ENCODE measurements around the gene MXRA8. TPM values are rescaled to one million over a fixed set of nuclear protein-coding genes. Genes with fewer than 3 reads are reported as not detected.

MXRA8 gene
- total and polyA plus RNA-seq, 7 experiments from 2014 or later, result 0.39 to 2.2 (median 0.86) TPM

DNA sequence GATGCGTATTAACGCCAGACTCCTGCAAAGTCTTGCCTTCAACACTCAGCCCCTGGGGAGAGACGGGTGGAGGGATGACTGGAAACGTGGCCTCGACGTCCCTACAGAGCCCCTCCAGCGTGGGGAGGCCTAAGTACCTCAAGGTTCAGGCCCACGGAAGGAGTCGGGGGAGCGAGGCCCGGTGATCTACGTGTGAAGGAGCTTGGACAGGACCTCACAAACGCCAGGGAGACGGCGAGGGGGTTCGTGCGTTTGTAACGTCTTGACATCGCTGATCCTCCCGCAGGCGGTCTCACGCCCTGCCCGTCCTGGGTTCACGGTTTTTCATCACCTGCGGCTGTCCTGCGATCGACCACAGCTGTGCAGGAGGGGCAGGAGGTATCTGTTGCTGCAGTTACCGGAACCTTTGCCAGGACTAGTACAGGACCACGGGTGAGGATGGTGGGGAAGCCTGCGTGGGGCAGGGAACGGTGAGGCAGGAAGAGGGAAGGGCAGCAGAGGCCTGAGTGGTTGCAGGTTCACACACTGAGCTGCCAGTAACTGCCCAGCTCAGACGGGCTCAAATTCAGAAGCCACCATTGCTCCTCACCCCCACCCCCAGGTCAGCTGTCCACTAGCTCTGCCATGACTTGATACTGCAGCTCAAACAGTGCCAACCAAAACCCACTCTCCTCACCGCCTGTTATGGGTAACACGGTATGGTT lies 41.7 kb upstream of the MXRA8 start:
- Mint-ChIP-seq H3K27ac (peak overlapping the region; percentile 78 to 93 (median 89)), H3K36me3 (peaks cover 0 to 28% (median 18%) of the 10 kb centered on the region in 5 donors), H3K27me3 (no peaks in the 10 kb centered on the region), H3K9me3 (peaks cover 0 to 2% (median 0%) of the 10 kb centered on the region in 11 donors), H3K4me3 (peak overlapping the region; percentile 85 to 94 (median 90)), H3K4me1 (peaks cover 18 to 61% (median 41%) of the 10 kb centered on the region in 7 donors)
- Histone ChIP-seq H3K9me3 (ENCODE audit: control insufficient read depth in 2 of 3, low read length in 3 of 3) (no peaks in the 10 kb centered on the region), H3K36me3 (ENCODE audit: control insufficient read depth in 2 of 3, insufficient read depth in 3 of 3, low read length in 3 of 3) (peaks cover 11 to 63% (median 19%) of the 10 kb centered on the region in 3 experiments), H3K27me3 (ENCODE audit: control insufficient read depth in 2 of 2, insufficient read depth in 2 of 2, low read length in 2 of 2) (no peaks in the 10 kb centered on the region), H3K4me1 (ENCODE audit: control insufficient read depth in 2 of 2, insufficient read depth in 2 of 2, low read length in 2 of 2) (peaks cover 20 to 23% of the 10 kb centered on the region in 2 donors), H3K4me3 (ENCODE audit: low read length) (peak overlapping the region; percentile 99), H3K27ac (ENCODE audit: low read depth, low read length) (peak overlapping the region; percentile 87)
- ChIA-PET CTCF (interaction anchor here (1.2 to 2.2 kb wide), 2 partner anchors 12 to 28 kb away, joined by 3 to 7 read pairs; no protein-coding TSS in a partner anchor), POLR2A (interaction anchor here (0.7 to 9.8 kb wide), 11 partner anchors 8 to 214 kb away, joined by 3 to 80 read pairs (median 6); partner anchors contain the start of genes AURKAIP1, MRPL20 and UBE2J2)
- DNase-seq (peak in 3 of 9 donors; percentile 14 to 31 (median 20)), ATAC-seq (no peak)
- intact Hi-C loops (cut with micrococcal nuclease), result loop anchor here (1.0 to 10.0 kb wide), 11 partner anchors 7 to 284 kb away; partner anchors contain the start of genes AURKAIP1 (in 2 of the 2), ATAD3A (in 1 of the 2), ATAD3B (in 1 of the 2) and C1orf159 (in 1 of the 2)

DNA sequence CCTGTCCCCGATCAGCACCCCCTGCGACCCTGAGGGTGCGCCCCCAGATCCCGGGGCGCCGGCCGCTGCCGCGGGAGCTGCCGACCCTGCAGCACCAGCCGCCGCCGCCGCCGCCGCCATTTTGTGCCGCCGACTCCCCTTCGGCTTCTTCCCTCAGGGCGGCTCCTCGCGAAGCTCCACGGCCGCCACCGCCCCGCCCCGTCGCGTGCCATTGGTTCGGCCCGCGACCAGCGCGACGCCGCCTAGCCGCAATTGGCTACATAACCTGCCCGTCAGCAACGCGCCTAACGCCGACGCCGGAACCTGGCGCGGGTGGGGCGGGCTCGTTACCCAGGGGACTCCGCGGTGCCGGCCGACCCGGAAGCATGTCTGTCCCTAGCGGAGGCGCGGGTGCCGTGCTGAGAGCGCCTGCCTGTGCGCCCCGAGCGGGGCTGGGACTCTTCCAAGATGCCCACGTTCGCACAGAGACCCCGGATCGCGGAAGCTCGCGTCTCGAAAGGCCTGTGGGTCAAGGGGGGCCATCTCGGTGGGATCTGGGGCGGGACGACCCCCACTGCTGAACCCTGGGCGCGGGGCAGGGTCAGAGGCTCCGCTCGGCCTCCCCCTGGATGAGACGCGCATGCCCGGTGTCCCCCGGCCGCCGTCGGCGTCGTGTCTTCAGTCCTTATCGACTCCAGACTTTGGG lies 41.0 kb upstream of the MXRA8 start, which contains the start of gene CCNL2:
Gene CCNL2, minus strand, starts transcription at position 149 of the 685 bp plus-strand sequence. Its CDS starts 29 bp downstream, at position 120.
- peak within 1 kb of the TSS; percentile 85 to 94 (median 90) for H3K4me3 Mint-ChIP-seq
- intact Hi-C loops (cut with micrococcal nuclease), result loop anchor here (1.0 to 2.0 kb wide), 10 partner anchors 8 to 283 kb away; partner anchors contain the start of genes AURKAIP1 (in 2 of the 2), ATAD3A (in 1 of the 2), ATAD3B (in 1 of the 2) and C1orf159 (in 1 of the 2)
- Histone ChIP-seq H3K27ac (ENCODE audit: low read depth, low read length) (peak within 1 kb of the TSS; percentile 91), H3K4me3 (ENCODE audit: low read length) (peak within 1 kb of the TSS; percentile 99), H3K27me3 (ENCODE audit: control insufficient read depth in 2 of 2, insufficient read depth in 2 of 2, low read length in 2 of 2) (no peaks in the 10 kb centered on the region), H3K36me3 (ENCODE audit: control insufficient read depth in 2 of 3, insufficient read depth in 3 of 3, low read length in 3 of 3) (peaks cover 8 to 59% (median 18%) of the 10 kb centered on the region in 3 experiments), H3K4me1 (ENCODE audit: control insufficient read depth in 2 of 2, insufficient read depth in 2 of 2, low read length in 2 of 2) (peaks cover 20 to 23% of the 10 kb centered on the region in 2 donors), H3K9me3 (ENCODE audit: control insufficient read depth in 2 of 3, low read length in 3 of 3) (no peaks in the 10 kb centered on the region)
- ATAC-seq, result peak; percentile 97
- H3K27me3 Mint-ChIP-seq, result no peaks in the 10 kb centered on the region
- peak within 1 kb of the TSS; percentile 78 to 93 (median 89) for H3K27ac Mint-ChIP-seq
- POLR2A ChIA-PET, result interaction anchor here (0.7 to 9.8 kb wide), 13 partner anchors 8 to 302 kb away, joined by 3 to 80 read pairs (median 5); partner anchors contain the start of genes ACAP3, AURKAIP1, MRPL20 and UBE2J2
- H3K4me1 Mint-ChIP-seq, result peaks cover 22 to 65% (median 43%) of the 10 kb centered on the region in 7 donors
- H3K9me3 Mint-ChIP-seq, result peaks cover 0 to 2% (median 0%) of the 10 kb centered on the region in 11 donors
- peaks cover 0 to 30% (median 20%) of the 10 kb centered on the region in 5 donors for H3K36me3 Mint-ChIP-seq
- CTCF ChIA-PET, result interaction anchor here (1.0 to 2.2 kb wide), 3 partner anchors 12 to 27 kb away, joined by 3 to 7 read pairs (median 5); no protein-coding TSS in a partner anchor
- DNase-seq, result peak; percentile 98 to 99 (median 99)

DNA sequence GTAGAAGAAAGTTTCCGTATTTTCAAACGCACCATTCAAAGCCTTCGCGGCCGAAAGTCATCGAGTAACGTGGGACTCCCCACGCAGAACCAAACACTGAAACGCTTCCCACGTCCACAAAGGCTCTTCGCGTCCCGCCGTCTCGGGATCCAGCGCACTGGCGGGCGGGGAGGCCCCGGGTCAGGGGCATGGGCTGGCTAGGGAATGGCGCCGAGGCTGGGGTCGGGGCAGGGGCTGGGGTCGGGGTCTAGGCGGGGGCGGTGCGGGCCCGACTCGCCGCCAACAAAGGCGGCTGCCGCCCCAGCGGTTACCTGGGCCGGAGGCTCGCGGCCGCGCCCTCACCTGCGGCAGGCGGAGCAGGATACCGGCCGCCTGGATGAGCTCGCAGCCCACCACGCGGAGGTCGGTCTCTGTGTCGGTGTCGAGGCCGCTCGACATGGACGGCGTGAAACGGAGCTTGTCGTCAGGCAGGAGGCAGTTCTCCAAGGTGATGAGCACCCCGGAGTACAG lies 40.4 kb upstream of the MXRA8 start:
- no peaks in the 10 kb centered on the region for H3K27me3 Mint-ChIP-seq
- H3K4me3 ChIP-seq (ENCODE audit: low read length), result peak overlapping the region; percentile 82
- H3K36me3 ChIP-seq (ENCODE audit: control insufficient read depth in 2 of 3, insufficient read depth in 3 of 3, low read length in 3 of 3), result peaks cover 13 to 61% (median 24%) of the 10 kb centered on the region in 3 experiments
- H3K4me3 Mint-ChIP-seq, result peak overlapping the region; percentile 85 to 94 (median 90)
- H3K36me3 Mint-ChIP-seq, result peaks cover 0 to 32% (median 20%) of the 10 kb centered on the region in 5 donors
- intact Hi-C loops (cut with micrococcal nuclease), result loop anchor here (1.0 to 2.0 kb wide), 10 partner anchors 9 to 282 kb away; partner anchors contain the start of genes AURKAIP1 (in 2 of the 2), ATAD3A (in 1 of the 2), ATAD3B (in 1 of the 2) and C1orf159 (in 1 of the 2)
- peaks cover 20 to 23% of the 10 kb centered on the region in 2 donors for H3K4me1 ChIP-seq (ENCODE audit: control insufficient read depth in 2 of 2, insufficient read depth in 2 of 2, low read length in 2 of 2)
- peak overlapping the region; percentile 69 to 90 (median 87) for H3K27ac Mint-ChIP-seq
- H3K27ac ChIP-seq (ENCODE audit: low read depth, low read length), result peak overlapping the region; percentile 91
- H3K9me3 Mint-ChIP-seq, result peaks cover 0 to 2% (median 0%) of the 10 kb centered on the region in 11 donors
- peaks cover 22 to 66% (median 43%) of the 10 kb centered on the region in 7 donors for H3K4me1 Mint-ChIP-seq
- no peaks in the 10 kb centered on the region for H3K9me3 ChIP-seq (ENCODE audit: control insufficient read depth in 2 of 3, low read length in 3 of 3)
- CTCF ChIA-PET, result interaction anchor here (1.0 to 2.2 kb wide), 3 partner anchors 11 to 27 kb away, joined by 3 to 7 read pairs (median 5); no protein-coding TSS in a partner anchor
- H3K27me3 ChIP-seq (ENCODE audit: control insufficient read depth in 2 of 2, insufficient read depth in 2 of 2, low read length in 2 of 2), result no peaks in the 10 kb centered on the region
- POLR2A ChIA-PET, result interaction anchor here (0.7 to 9.8 kb wide), 12 partner anchors 9 to 301 kb away, joined by 3 to 80 read pairs (median 6); partner anchors contain the start of genes ACAP3, AURKAIP1, MRPL20 and UBE2J2
- no peak for DNase-seq
- ATAC-seq, result peak; percentile 1

DNA sequence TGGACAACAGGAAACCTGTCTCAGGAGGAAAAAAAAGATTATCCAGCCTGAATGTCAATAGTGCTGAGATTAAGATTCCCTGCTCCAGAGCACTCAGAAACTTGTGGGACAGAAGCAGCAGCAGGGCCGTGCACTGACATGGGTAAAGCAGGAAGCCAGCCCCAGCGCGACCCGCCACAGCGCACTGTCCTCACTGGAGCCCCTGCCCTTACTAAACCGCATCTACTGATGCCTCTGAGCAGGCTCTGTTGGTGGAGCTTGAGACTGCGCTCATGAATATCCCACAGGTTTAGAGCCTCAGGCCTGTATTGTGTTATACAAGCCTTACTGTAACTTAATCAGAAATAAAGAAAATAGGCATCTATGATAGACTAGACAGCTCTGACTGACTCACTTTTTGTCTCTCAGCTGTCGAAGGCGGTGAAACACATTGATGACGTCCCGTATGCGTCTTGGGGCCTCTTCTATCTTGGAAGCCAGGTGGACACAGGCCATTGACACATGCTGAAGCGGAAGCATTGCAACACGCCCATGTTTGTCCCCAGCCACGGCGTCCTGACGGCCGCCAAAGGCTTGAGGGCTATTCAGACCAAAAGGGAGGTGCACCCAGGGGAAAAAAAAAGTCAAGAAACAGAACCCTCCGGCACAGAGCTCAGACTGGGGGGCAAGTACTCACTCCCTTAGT lies 39.6 kb upstream of the MXRA8 start:
- no peaks in the 10 kb centered on the region for H3K27me3 ChIP-seq (ENCODE audit: control insufficient read depth in 2 of 2, insufficient read depth in 2 of 2, low read length in 2 of 2)
- peak overlapping the region; percentile 82 for H3K4me3 ChIP-seq (ENCODE audit: low read length)
- no peak for ATAC-seq
- no peaks in the 10 kb centered on the region for H3K9me3 ChIP-seq (ENCODE audit: control insufficient read depth in 2 of 3, low read length in 3 of 3)
- peaks cover 20 to 64% (median 32%) of the 10 kb centered on the region in 3 experiments for H3K36me3 ChIP-seq (ENCODE audit: control insufficient read depth in 2 of 3, insufficient read depth in 3 of 3, low read length in 3 of 3)
- peaks cover 0 to 34% (median 19%) of the 10 kb centered on the region in 5 donors for H3K36me3 Mint-ChIP-seq
- peak overlapping the region; percentile 85 to 94 (median 89) for H3K4me3 Mint-ChIP-seq
- H3K27ac Mint-ChIP-seq, result peak overlapping the region; percentile 69 to 90 (median 86)
- H3K4me1 ChIP-seq (ENCODE audit: control insufficient read depth in 2 of 2, insufficient read depth in 2 of 2, low read length in 2 of 2), result peaks cover 20 to 23% of the 10 kb centered on the region in 2 donors
- peaks cover 22 to 60% (median 41%) of the 10 kb centered on the region in 7 donors for H3K4me1 Mint-ChIP-seq
- DNase-seq, result no peak
- POLR2A ChIA-PET, result interaction anchor here (0.9 to 9.8 kb wide), 3 partner anchors 10 to 23 kb away, joined by 6 to 80 read pairs (median 59); partner anchors contain the start of genes AURKAIP1 and MRPL20
- H3K27ac ChIP-seq (ENCODE audit: low read depth, low read length), result peak overlapping the region; percentile 91
- peaks cover 0 to 2% (median 0%) of the 10 kb centered on the region in 11 donors for H3K9me3 Mint-ChIP-seq
- H3K27me3 Mint-ChIP-seq, result no peaks in the 10 kb centered on the region
- intact Hi-C loops (cut with micrococcal nuclease), result loop anchor here (2.0 kb wide), 3 partner anchors 73 to 123 kb away; partner anchors contain the start of genes CPTP (in 1 of the 2) and INTS11 (in 1 of the 2)
- CTCF ChIA-PET, result no interaction called here

DNA sequence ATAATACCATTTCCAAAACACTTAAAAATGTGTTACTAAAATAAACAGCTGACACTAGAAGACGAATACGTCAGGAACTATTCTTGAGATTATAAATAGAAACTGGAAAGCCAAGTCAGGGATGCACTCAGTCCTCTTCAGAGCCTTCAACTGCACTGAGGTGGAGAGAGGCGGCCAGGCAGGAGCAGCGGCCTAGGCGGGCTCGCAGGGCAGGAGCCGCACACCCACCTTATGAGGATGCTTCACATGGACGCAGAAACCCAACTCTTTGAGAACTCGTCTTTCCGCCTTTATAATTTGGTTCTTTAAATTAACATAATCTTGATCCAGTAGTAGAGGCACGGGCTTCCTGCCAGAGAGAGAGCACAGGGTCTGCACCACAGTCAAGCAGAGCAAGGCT lies 36.8 kb upstream of the MXRA8 start:
- ATAC-seq (no peak), DNase-seq (no peak)
- Histone ChIP-seq H3K4me3 (ENCODE audit: low read length) (no peak overlapping the region), H3K9me3 (ENCODE audit: control insufficient read depth in 2 of 3, low read length in 3 of 3) (no peaks in the 10 kb centered on the region), H3K36me3 (ENCODE audit: control insufficient read depth in 2 of 3, insufficient read depth in 3 of 3, low read length in 3 of 3) (peaks cover 42 to 70% (median 47%) of the 10 kb centered on the region in 3 experiments), H3K4me1 (ENCODE audit: control insufficient read depth in 2 of 2, insufficient read depth in 2 of 2, low read length in 2 of 2) (peaks cover 14 to 18% of the 10 kb centered on the region in 2 donors), H3K27ac (ENCODE audit: low read depth, low read length) (no peak overlapping the region), H3K27me3 (ENCODE audit: control insufficient read depth in 2 of 2, insufficient read depth in 2 of 2, low read length in 2 of 2) (no peaks in the 10 kb centered on the region)
- peak overlapping the region in 8 of 10 donors; percentile 0 to 52 (median 31) for H3K4me3 Mint-ChIP-seq
- H3K9me3 Mint-ChIP-seq, result peaks cover 0 to 2% (median 0%) of the 10 kb centered on the region in 11 donors
- no peaks in the 10 kb centered on the region for H3K27me3 Mint-ChIP-seq
- intact Hi-C loops (cut with micrococcal nuclease), result no loop called here
- POLR2A ChIA-PET, result interaction anchor here (9.8 kb wide), 1 partner anchor 12 kb away, joined by 80 read pairs; the partner anchor contains the start of gene MRPL20
- CTCF ChIA-PET, result no interaction called here
- peak overlapping the region in 4 of 9 donors; percentile 18 to 79 (median 42) for H3K27ac Mint-ChIP-seq
- peaks cover 4 to 46% (median 29%) of the 10 kb centered on the region in 5 donors for H3K36me3 Mint-ChIP-seq
- peaks cover 20 to 46% (median 28%) of the 10 kb centered on the region in 7 donors for H3K4me1 Mint-ChIP-seq

All from naive thymus-derived CD4-positive, alpha-beta T cell (primary cell).